Measurements from ENCODE around the gene ADGRL3.

Gene ADGRL3

DNA sequence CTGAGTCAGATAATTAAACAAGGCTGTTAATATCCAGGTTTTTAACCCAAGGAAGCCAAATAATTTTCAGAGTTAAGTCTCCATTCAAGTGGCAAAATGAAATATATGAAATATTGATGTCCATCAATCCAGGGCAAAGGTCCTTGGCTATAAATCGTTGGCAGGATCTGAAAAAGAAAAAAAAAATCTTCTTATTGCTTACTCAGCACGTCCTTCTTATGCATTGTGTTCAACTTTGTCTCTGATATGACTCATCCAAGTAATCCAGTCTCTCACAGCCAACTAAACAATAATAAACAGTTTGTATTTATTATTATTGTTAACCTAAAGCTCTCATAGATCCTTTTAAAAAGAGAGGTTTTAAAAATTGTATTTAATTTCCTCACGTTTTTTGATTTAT lies 851.2 kb downstream of the ADGRL3 start:
- DNase-seq: no peak

DNA sequence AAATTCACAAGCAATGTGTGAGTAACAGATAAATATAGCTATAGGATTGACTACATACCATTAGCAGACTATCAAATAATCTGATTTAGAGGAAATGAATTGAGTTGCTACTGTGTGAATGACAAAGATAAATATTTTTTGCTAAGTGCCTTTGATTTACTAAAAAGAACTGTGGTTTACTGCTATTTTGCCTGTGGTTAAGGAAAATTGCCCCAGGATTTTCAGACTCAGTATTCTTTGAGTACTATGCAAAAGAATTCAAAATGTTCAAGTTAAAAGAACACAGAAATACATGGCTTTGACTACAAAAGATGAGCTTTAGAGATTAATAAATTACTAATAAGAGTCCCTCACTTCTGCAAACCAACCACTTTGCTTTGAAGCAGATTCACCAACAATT lies 853.8 kb downstream of the ADGRL3 start:
- DNase-seq: no peak

DNA sequence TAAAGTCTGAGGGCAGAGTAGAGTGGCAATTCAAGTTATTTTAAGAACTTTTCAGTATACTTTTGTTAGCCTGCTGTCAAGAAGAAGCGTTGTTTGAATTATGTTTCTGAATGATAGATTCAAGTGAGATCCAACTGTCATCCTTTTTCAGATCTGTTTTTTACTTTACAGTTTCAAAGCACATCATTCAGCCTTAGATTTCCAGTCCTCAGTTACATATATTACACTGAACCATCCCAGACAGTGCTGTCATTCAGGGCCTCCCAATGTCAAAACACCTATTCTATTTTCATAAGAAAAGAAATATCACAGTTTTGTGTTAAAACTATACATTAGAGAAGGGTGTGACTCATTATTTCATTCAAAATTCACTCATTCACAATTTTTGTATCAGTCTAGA lies 856.9 kb downstream of the ADGRL3 start:
- DNase-seq: no peak

DNA sequence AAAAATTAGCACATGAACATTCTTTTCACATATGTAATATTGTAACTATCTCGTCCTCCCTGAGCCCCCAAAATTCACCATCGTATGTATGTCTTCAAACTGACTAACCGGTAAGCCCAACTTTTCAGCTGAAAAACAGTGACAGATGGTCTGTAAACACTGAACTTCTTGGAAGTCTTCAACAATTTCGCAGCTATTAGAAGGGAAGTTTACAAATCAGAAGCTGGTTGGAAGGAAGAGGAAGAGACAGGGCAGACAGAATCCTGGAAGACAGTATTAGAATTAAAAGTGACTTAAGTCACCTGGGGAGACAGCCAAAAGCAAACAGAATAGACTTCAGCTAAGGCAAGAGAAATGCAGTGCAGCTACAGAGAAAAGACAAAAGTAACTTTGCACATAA lies 858.4 kb downstream of the ADGRL3 start:
- no peak for DNase-seq

DNA sequence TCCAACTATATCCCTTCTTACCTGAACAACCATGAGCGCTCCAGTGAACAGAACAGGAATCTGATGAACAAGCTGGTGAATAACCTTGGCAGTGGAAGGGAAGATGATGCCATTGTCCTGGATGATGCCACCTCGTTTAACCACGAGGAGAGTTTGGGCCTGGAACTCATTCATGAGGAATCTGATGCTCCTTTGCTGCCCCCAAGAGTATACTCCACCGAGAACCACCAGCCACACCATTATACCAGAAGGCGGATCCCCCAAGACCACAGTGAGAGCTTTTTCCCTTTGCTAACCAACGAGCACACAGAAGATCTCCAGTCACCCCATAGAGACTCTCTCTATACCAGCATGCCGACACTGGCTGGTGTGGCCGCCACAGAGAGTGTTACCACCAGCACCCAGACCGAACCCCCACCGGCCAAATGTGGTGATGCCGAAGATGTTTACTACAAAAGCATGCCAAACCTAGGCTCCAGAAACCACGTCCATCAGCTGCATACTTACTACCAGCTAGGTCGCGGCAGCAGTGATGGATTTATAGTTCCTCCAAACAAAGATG lies 870.2 kb downstream of the ADGRL3 start:
- no peak for DNase-seq

DNA sequence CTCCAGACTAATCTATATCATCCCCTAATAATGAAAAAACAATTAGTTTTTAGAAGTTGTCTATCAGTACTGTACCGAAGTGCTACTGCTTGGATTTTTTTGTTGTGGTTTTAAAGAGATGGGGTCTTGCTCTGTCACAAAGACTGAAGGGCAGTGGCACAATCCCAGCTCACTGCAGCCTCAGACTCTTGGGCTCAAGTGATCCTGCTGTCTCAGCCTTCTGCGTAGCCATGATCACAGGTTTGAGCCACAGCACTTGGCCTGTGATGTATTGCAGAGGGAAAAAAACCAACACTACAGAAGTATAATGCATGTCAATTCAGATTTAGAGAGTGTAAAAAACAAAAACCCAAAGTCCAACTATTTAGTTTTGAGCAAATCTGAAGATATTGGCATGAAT lies 875.0 kb downstream of the ADGRL3 start:
- DNase-seq: no peak

DNA sequence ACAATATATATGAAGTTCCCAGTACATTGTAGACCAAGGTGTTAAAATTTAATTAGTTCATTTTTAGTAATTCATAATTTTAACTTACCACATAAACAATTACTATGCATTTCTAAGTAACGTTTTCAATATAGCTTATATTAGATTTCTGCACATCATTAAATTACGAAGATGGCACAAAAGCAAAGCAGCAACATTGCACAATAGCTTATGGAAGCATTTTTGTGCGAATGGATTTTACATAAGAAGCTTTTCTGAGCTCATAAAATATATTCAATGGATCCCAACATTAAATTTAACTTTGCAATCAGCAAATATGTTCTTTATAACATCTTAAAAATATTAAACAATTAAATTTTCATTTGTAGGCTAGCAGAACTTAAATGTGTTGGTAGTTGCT lies 875.4 kb downstream of the ADGRL3 start:
- DNase-seq: no peak

DNA sequence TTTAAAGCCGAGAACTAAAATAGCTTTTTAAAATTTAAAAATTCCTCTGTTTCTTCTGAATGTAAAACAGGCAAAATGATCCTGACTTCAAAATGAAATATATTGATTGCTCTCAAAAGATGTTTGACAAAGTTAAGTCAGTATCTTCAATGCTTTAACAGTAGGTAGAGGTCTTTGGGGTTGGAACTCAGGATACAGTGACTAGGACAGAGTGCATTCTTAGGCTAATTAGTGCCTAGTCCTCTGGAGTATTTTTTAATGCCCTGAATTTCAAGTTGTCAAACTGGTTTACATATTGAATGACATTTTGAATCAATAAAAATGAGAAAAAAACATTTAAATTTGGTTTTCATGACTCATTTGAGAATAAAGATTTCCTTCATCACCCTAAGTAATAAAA lies 877.3 kb downstream of the ADGRL3 start:
- DNase-seq: no peak

DNA sequence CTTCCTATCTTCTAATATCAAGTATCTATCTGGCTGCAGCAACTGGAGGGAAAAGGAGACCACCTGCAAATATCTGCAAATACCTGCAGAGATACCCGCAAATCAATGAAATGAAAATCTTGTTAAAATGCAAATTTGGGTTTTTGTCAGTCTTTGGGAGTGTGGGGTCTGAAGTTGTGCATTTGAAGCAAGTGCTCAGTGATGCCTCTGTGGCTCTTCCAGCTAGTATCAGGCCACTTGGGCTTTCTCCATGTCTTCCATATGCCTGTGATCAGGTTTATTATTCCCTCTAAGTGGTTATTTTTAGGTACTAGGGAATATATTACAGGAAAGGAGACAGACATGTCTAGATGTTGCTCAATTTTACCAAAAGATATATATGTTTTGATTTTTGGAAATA lies 880.3 kb downstream of the ADGRL3 start:
- no peak for DNase-seq

DNA sequence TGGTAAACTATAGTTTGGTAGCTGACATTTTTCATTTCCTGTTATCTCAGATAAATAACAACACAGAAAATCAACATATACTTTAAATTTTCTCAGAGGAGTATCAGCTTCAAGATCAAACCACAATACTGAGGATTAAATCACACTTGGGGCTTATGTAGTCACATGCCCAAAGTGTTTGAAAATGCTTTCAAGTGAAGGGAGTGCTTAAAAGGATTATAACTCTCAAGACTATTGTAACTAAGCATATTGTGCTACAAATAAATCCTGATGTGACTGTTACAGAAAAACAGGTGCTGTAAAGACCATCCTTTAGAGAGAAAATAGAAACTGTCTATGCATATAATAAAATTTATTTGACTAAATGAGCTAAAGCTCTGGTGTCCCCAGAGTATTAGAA lies 887.6 kb downstream of the ADGRL3 start:
- no peak for DNase-seq

DNA sequence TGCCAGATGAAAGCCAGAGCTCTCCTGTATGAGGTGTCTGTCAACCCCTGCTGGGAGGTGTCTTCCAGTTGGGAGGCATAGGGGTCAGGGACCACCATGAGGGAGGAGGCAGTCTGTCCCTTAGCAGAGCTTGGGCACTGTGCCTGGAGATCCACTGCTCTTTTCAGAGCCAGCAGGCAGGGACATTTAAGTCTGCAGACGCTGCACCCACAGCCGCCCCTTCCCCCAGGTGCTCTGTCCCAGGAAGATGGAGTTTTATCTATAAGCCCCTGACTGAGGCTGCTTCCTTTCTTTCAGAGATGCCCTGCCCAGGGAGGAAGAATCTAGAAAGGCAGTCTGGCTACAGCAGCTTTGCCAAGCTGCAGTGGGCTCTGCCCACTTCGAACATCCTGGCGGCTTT lies 893.6 kb downstream of the ADGRL3 start:
- DNase-seq: no peak

DNA sequence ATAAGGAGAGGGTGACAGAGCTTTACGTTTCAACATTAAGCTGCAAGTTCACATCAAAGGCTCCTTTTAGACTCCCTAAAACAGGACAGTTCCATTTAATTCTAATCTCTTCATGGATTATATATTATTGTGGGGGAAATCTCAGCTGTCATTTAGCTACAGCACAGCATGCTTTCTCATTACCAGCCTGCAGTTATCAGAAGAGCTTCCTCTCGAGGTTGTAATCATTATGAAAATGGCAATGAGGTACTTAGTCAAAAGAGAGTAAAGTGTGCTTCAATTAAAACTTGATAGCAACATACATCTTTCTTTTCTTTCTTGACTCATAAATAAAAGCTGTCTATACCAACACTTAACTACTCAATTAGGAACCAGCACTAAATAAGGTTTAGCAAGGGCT lies 896.8 kb downstream of the ADGRL3 start:
- no peak for DNase-seq

DNA sequence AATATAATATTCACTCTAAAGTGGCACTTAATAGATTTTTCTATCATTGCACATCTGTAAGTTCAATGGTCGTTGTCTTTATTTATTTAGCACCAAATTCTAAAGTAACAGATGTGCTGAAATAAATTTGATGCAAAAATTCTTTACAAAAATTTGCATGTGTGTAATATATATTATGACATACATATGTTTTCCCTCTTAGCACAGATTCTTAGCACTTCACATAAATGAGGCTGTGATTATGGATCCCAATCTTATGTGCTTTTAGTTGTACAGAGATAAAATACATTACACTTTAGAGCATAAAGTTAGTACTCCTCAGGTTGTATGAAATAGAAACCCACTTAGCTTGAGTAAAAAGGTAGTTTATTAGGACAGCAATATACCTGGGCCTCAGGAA lies 915.1 kb downstream of the ADGRL3 start:
- DNase-seq: no peak

DNA sequence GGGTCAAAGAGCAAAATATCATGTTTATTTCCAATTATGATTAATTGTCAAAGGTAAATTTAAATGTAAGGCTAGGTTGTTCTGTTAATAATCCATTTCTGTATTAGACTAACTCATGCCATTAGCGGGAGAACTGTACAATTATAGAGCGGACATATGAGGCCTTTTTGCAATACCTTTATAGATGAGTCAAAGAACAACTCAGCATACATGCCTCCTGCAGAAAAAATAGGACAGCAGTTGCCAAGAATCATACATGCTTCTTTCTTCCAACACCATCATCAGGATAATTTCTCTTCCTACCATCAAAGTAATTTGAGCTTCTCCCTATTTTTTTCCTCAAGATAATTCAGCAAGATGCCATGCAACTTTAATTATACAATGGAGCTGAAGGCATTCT lies 917.8 kb downstream of the ADGRL3 start:
- no peak for DNase-seq

DNA sequence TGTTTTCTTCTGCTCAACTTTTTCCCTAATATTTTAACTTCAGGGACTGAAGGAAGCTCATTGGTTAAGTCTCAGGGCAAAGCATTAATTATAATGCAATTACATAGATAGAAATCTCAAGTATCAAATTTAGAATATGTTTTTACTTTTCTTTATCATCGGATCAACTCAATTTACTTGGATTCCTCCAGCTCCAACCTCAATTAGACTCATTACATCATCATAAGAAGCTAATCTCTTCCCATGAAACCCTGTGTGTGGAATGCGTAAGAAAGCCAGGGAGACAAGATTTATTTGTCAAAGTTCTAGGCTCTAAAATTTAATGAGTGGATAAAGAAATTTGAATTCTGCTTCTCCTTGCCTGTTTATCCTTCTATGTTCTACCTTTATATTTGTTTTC lies 918.4 kb downstream of the ADGRL3 start:
- no peak for DNase-seq

DNA sequence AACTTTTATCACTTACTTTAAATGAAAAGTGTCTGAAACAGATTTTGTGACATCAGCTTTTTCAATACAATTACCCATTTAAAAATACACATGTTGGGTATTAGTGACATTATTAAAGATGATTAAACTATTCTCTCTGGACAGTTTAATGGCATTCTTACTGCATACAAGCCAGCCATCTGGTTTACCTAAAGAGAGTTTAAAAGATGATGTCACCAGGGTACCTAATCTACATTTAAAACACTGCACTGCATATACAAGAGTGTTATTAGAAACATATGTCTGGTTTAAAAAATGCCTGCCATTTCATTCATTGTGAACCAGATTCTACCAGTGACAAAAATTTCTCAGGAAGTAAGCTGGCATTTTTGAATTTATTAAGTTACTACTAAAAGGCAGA lies 919.1 kb downstream of the ADGRL3 start:
- DNase-seq: no peak

DNA sequence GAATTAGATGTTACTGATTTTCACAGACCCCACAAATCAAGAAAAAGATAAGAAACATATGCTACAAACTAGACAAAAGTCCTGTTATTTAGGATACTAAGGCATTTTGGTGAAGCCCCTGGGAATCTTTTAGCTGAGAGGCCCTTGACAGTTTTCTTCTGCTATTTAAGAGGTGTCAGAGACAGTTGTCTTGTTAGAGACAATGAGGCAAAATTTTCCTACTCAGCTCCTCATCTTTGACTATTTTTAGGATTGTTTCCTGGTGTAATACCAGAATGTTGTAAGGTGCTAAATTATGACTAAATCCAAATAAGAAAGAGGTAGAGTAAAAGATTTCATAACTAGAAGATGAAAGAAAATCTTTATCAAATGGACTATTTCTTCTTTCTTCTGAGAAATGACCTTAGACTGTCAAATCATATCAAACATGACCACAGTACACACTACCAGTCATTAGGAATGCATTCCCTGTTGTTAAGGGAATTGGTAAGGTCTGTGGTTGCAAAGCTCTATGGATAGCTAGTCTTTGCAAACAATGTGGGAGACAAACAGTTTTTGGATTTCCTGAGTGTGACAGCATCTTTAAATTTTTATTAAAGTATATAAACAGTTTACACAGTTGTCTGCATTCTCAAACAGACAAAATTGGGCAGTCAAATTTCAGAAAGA lies 926.1 kb downstream of the ADGRL3 start:
- no peak for DNase-seq
